ENCODE results near the gene FBXW5. TPM values are rescaled to one million over a fixed set of nuclear protein-coding genes. Genes with fewer than 3 reads are reported as not detected.

Gene FBXW5
- total and polyA plus RNA-seq, 9 of the 15 experiments (the other 6 are each of a cell fraction or from before 2014, with no cell fraction given) = 0.21 to 128 (median 37.0) TPM

GRCh38 chr9:136916330-136917184, 28.0 kb downstream of the FBXW5 start:
- WGBS (ENCODE audit: insufficient coverage, low coverage, missing lambda C conversion rate) = 91% methylated on average over 28 of the region's 32 CpGs
- peaks cover 0 to 12% of the 10 kb centered on the region in 2 experiments; a peak in 1 of 5 replicates for H3K4me1 ChIP-seq (replicated peaks in 1 of 2; ENCODE audit: control insufficient read depth in 2 of 2, insufficient read depth in 2 of 2, low read length in 2 of 2)
- no peaks in the 10 kb centered on the region for H3K9me1 ChIP-seq (ENCODE audit: control insufficient read depth, insufficient read depth, low read length)
- H3K9ac ChIP-seq (ENCODE audit: insufficient read depth in 1 of 2, low read depth in 2 of 2, low read length in 2 of 2) = no peak overlapping the region; a peak in 1 of 4 replicates
- H2AFZ ChIP-seq (ENCODE audit: low read depth, low read length) = no peak overlapping the region
- H3K4me3 ChIP-seq = no peak overlapping the region
- peaks cover 75% of the 10 kb centered on the region for H3K36me3 ChIP-seq (ENCODE audit: control insufficient read depth, insufficient read depth, low read length)
- intact Hi-C loops (cut with micrococcal nuclease) = no loop called here
- in situ Hi-C loops (cut with MboI) = no loop called here
- no peaks in the 10 kb centered on the region for H4K20me1 ChIP-seq (replicated peaks; ENCODE audit: control insufficient read depth, insufficient read depth, low read length)
- BruUV-seq (replicated peaks) = no TSS peak
- peaks cover 8% of the 10 kb centered on the region; the same call in 1 of the 3 replicates for H3K79me2 ChIP-seq (ENCODE audit: control insufficient read depth, insufficient read depth, low read length)
- no peaks in the 10 kb centered on the region for H3K9me3 ChIP-seq (replicated peaks; ENCODE audit: control insufficient read depth, insufficient read depth, low read depth, low read length)
- H3K27me3 ChIP-seq (ENCODE audit: control insufficient read depth in 2 of 2, insufficient read depth in 2 of 2, low read length in 2 of 2) = no peaks in the 10 kb centered on the region
- DNase-seq (ENCODE audit: extremely low read depth in 1 of 4, low spot score in 3 of 4) (no peak), FAIRE-seq (no peak), ATAC-seq (no peak)
- no peak overlapping the region for H3K27ac ChIP-seq (ENCODE audit: extremely low read depth, low read depth, low read length)
- CTCF ChIA-PET (ENCODE audit: low intra/inter-chr PET ratio) = no interaction called here
- POLR2A ChIA-PET = interaction anchor here (1.4 kb wide), 1 partner anchor 11 kb away, joined by 4 read pairs; no protein-coding TSS in a partner anchor
- H3K4me2 ChIP-seq (ENCODE audit: insufficient read depth, low read length) = no peak overlapping the region
- TF ChIP-seq REST (IDR thresholded peaks at IDR 0.05; ENCODE audit: borderline replicate concordance) (0 out of 2 replicates have a peak, but pooled peaks have one; percentile 6), REST (CRISPR knock-in tag; IDR thresholded peaks at IDR 0.05; ENCODE audit: low read depth) (no peak), POLR2G (IDR thresholded peaks at IDR 0.05; ENCODE audit: low read depth, low read length) (0 out of 2 replicates have a peak, but pooled peaks have one; percentile 35), BDP1 (IDR thresholded peaks at IDR 0.05; ENCODE audit: insufficient read depth, insufficient read length) (no peak)

Measured in K562 (cell line).